H1 (cell line): ENCODE results near the gene FADS2. TPM values are rescaled to one million over a fixed set of nuclear protein-coding genes. Genes with fewer than 3 reads are reported as not detected.

Experiments
- CTCF ChIA-PET: fragments of 300-600 bp; sonication (Branson Sonifier 250); formaldehyde crosslinking; loops from one replicate; lab custom pipeline; 2021; ENCODE audit not compliant: partially characterized antibody; lab: Charles Lee
- POLR2A ChIA-PET: fragments of 300-600 bp; sonication (Branson Sonifier 250); formaldehyde crosslinking; loops from one replicate; lab custom pipeline; 2021; ENCODE audit warnings: inconsistent platforms; ENCODE audit not compliant: partially characterized antibody; lab: Charles Lee
- DNase-seq, 2 experiments: peaks; one replicate each; pipeline versions ENCODE4 v3.0.0 to v3.0.0-alpha.2; 2010 to 2022; ENCODE audit warnings: low spot score in 2 of 2, low read depth in 1 of 2, mixed read lengths in 1 of 2
- FAIRE-seq: peaks from 2 replicates; lab custom pipeline; 2011; peaks lifted over from hg19 to GRCh38; lab: Jason Lieb, UNC
- H2AFZ ChIP-seq: 2 replicates; pipeline ENCODE4 v1.8.1; 2012; ENCODE audit warnings: low read length, inconsistent platforms
- H2AK5ac ChIP-seq: 2 replicates; pipeline ENCODE4 v1.6.1; 2013; ENCODE audit warnings: low read depth, low read length
- H2BK120ac ChIP-seq: replicated peaks from 2 replicates; pipeline ENCODE3; 2013; ENCODE audit warnings: low read depth, low read length, inconsistent platforms
- H2BK12ac ChIP-seq: 2 replicates; pipeline ENCODE4 v1.6.1; 2013; ENCODE audit warnings: low read depth, low read length
- H2BK15ac ChIP-seq: 2 replicates; pipeline ENCODE4 v1.6.1; 2013; ENCODE audit warnings: low read length
- H2BK20ac ChIP-seq: 2 replicates; pipeline ENCODE4 v1.6.1; 2013; ENCODE audit warnings: low read length
- H2BK5ac ChIP-seq: 2 replicates; pipeline ENCODE4 v1.6.1; 2013; ENCODE audit warnings: low read depth, low read length
- H3K14ac ChIP-seq: 2 replicates; pipeline ENCODE4 v1.6.1; 2013; ENCODE audit warnings: inconsistent platforms; ENCODE audit not compliant: insufficient read length
- H3K18ac ChIP-seq: 2 replicates; pipeline ENCODE4 v1.6.1; 2013; ENCODE audit warnings: low read length; ENCODE audit errors: extremely low read depth
- H3K23ac ChIP-seq: 2 replicates; pipeline ENCODE4 v1.6.1; 2013; ENCODE audit warnings: inconsistent platforms; ENCODE audit not compliant: insufficient read length
- H3K23me2 ChIP-seq: 2 replicates; pipeline ENCODE4 v1.6.1; 2013; ENCODE audit warnings: low read depth, low read length
- H3K27ac ChIP-seq: 2 replicates; pipeline ENCODE4 v1.6.1; 2011; ENCODE audit warnings: low read depth, low read length, inconsistent platforms
- H3K27me3 ChIP-seq, 4 experiments: replicated peaks in 1 of 4; 1 replicate in 1 of 4; 2 replicates in 3 of 4; pipeline versions ENCODE4 v1.6.1 to v1.8.1; 2011 to 2013; ENCODE audit warnings: low read length in 3 of 4, mild to moderate bottlenecking in 3 of 4, inconsistent platforms in 2 of 4, mixed read lengths in 2 of 4, moderate library complexity in 1 of 4; ENCODE audit not compliant: control insufficient read depth in 3 of 4, insufficient read depth in 3 of 4; ENCODE audit errors: extremely low read depth in 1 of 4
- H3K36me3 ChIP-seq, 4 experiments: 2 replicates each; pipeline versions ENCODE4 v1.6.1 to v1.8.1; 2011 to 2013; ENCODE audit warnings: mild to moderate bottlenecking in 4 of 4, low read length in 3 of 4, moderate library complexity in 2 of 4, control low read depth in 1 of 4, inconsistent platforms in 1 of 4; ENCODE audit not compliant: insufficient read depth in 4 of 4, control insufficient read depth in 2 of 4
- H3K4ac ChIP-seq: replicated peaks from 2 replicates; pipeline ENCODE3; 2013; ENCODE audit warnings: low read length, low read depth, mixed read lengths, inconsistent platforms; ENCODE audit not compliant: insufficient read length
- H3K4me1 ChIP-seq, 4 experiments: replicated peaks in 1 of 4; 1 replicate in 1 of 4; 2 replicates in 3 of 4; pipeline versions ENCODE4 v1.6.1 to v1.8.1; 2011 to 2013; ENCODE audit warnings: low read length in 3 of 4, inconsistent platforms in 2 of 4, mixed read lengths in 1 of 4; ENCODE audit not compliant: insufficient read depth in 4 of 4, control insufficient read depth in 3 of 4
- H3K4me2 ChIP-seq, 2 experiments: 2 replicates each; pipeline versions ENCODE4 v1.6.1 to v1.8.1; 2011 to 2013; ENCODE audit warnings: low read depth in 2 of 2, low read length in 2 of 2, control low read depth in 1 of 2, inconsistent platforms in 1 of 2, mild to moderate bottlenecking in 1 of 2; ENCODE audit not compliant: insufficient read depth in 1 of 2
- H3K4me3 ChIP-seq, 4 experiments: fragments of 200-600, 300-600 bp in 1 of 4; sonication (generic), shearing (Covaris generic), sonication (Bioruptor Twin) in 1 of 4; 2 replicates each; pipeline versions ENCODE4 v1.5.1 to v1.8.1; 2011 to 2016; ENCODE audit warnings: low read length in 4 of 4, low read depth in 3 of 4, control low read depth in 2 of 4, inconsistent platforms in 2 of 4, mild to moderate bottlenecking in 2 of 4, mixed read lengths in 1 of 4, moderate library complexity in 1 of 4; ENCODE audit not compliant: insufficient read depth in 2 of 4; ENCODE audit errors: extremely low read depth in 1 of 4
- H3K56ac ChIP-seq: replicated peaks from 2 replicates; pipeline ENCODE3; 2013; ENCODE audit warnings: low read depth, mild to moderate bottlenecking, mixed read lengths, low read length, inconsistent platforms; ENCODE audit not compliant: insufficient read length
- H3K79me1 ChIP-seq: 2 replicates; pipeline ENCODE4 v1.6.1; 2013; ENCODE audit warnings: low read depth, low read length, control low read depth
- H3K79me2 ChIP-seq, 2 experiments: 2 replicates each; pipeline versions ENCODE4 v1.6.1 to v1.8.1; 2012 to 2013; ENCODE audit warnings: low read length in 2 of 2, mild to moderate bottlenecking in 2 of 2, inconsistent platforms in 1 of 2; ENCODE audit not compliant: insufficient read depth in 2 of 2, control insufficient read depth in 1 of 2
- H3K9ac ChIP-seq, 4 experiments: replicated peaks in 1 of 4; 1 replicate in 1 of 4; 2 replicates in 3 of 4; pipeline versions ENCODE4 v1.6.1 to v1.8.1; 2011 to 2013; ENCODE audit warnings: low read depth in 3 of 4, low read length in 3 of 4, control low read depth in 2 of 4, mild to moderate bottlenecking in 2 of 4, moderate library complexity in 2 of 4, inconsistent platforms in 1 of 4; ENCODE audit errors: extremely low read depth in 1 of 4
- H3K9me3 ChIP-seq, 2 experiments: 2 replicates each; pipeline versions ENCODE4 v1.6.1 to v1.8.1; 2012 to 2013; ENCODE audit warnings: mild to moderate bottlenecking in 2 of 2, moderate library complexity in 2 of 2, control low read depth in 1 of 2, inconsistent platforms in 1 of 2, low read depth in 1 of 2, low read length in 1 of 2, mixed read lengths in 1 of 2; ENCODE audit not compliant: insufficient read depth in 2 of 2
- H4K20me1 ChIP-seq, 2 experiments: replicated peaks in 1 of 2; 2 replicates each; pipeline versions ENCODE3 to v1.8.1; 2011 to 2013; ENCODE audit warnings: inconsistent platforms in 2 of 2, low read length in 2 of 2, mild to moderate bottlenecking in 1 of 2; ENCODE audit not compliant: insufficient read depth in 2 of 2, control insufficient read depth in 1 of 2
- H4K5ac ChIP-seq: 2 replicates; pipeline ENCODE4 v1.6.1; 2013; ENCODE audit warnings: low read length, low read depth, mixed read lengths, inconsistent platforms; ENCODE audit not compliant: insufficient read length
- H4K8ac ChIP-seq: 2 replicates; pipeline ENCODE4 v1.8.0; 2013; ENCODE audit warnings: mild to moderate bottlenecking, moderate library complexity, low read length, inconsistent platforms; ENCODE audit not compliant: insufficient read depth; ENCODE audit errors: extremely low read depth
- H4K91ac ChIP-seq: replicated peaks from 2 replicates; pipeline ENCODE3; 2013; ENCODE audit warnings: low read length, mixed read lengths, inconsistent platforms; ENCODE audit not compliant: insufficient read length
- CREB1 ChIP-seq: IDR thresholded peaks from 2 replicates; pipeline ENCODE4 v1.6.1; 2012; ENCODE audit warnings: inconsistent platforms
- FOSL1 ChIP-seq: IDR thresholded peaks from 2 replicates; pipeline ENCODE4 v1.6.1; 2011; ENCODE audit warnings: mild to moderate bottlenecking, low read depth, low read length, moderate library complexity; ENCODE audit not compliant: insufficient read depth
- HDAC6 ChIP-seq: IDR thresholded peaks from one replicate; pipeline ENCODE4 v1.7.1; 2012; ENCODE audit warnings: low read depth, mild to moderate bottlenecking, inconsistent platforms, low read length, moderate library complexity
- JUN ChIP-seq: IDR thresholded peaks from 2 replicates; pipeline ENCODE4 v1.6.1; 2011; ENCODE audit warnings: low read depth, mild to moderate bottlenecking, improper control_type of control experiment, low read length
- JUND ChIP-seq: IDR thresholded peaks from 2 replicates; pipeline ENCODE4 v1.6.1; 2011; ENCODE audit warnings: mild to moderate bottlenecking, improper control_type of control experiment, low read length
- KDM4A ChIP-seq: IDR thresholded peaks from one replicate; pipeline ENCODE4 v1.7.1; 2012; ENCODE audit warnings: low read depth, mild to moderate bottlenecking, moderate library complexity, low read length, inconsistent platforms; ENCODE audit not compliant: severe bottlenecking
- KDM5A ChIP-seq: fragments of 200-600 bp; IDR thresholded peaks from 2 replicates; pipeline ENCODE4 v1.7.1; 2012; ENCODE audit warnings: mild to moderate bottlenecking, low read length, inconsistent platforms, mixed read lengths
- MAFK ChIP-seq: IDR thresholded peaks from 2 replicates; pipeline ENCODE4 v1.6.1; 2012; ENCODE audit warnings: low read depth, mild to moderate bottlenecking, improper control_type of control experiment, low read length
- POLR2AphosphoS5 ChIP-seq: IDR thresholded peaks from 2 replicates; pipeline ENCODE4 v1.6.1; 2011; ENCODE audit warnings: low read depth, low read length
- RXRA ChIP-seq: IDR thresholded peaks from 2 replicates; pipeline ENCODE4 v1.6.1; 2011; ENCODE audit warnings: low read depth, mild to moderate bottlenecking, low read length, moderate library complexity; ENCODE audit not compliant: insufficient read depth
- SIRT6 ChIP-seq: IDR thresholded peaks from one replicate; pipeline ENCODE4 v1.7.1; 2012; ENCODE audit warnings: low read length, inconsistent platforms
- SP1 ChIP-seq: IDR thresholded peaks from 2 replicates; pipeline ENCODE4 v1.6.1; 2011; ENCODE audit warnings: low read depth, low read length
- SP4 ChIP-seq: IDR thresholded peaks from 2 replicates; pipeline ENCODE4 v1.6.1; 2012; ENCODE audit warnings: low read length, inconsistent platforms
- SUZ12 ChIP-seq: fragments of 200-600 bp; sonication (generic); IDR thresholded peaks from 2 replicates; pipeline ENCODE4 v1.6.1; 2012; ENCODE audit warnings: mild to moderate bottlenecking, inconsistent platforms, low read length, moderate library complexity, mixed read lengths
- TEAD4 ChIP-seq: IDR thresholded peaks from 2 replicates; pipeline ENCODE4 v1.6.1; 2012; ENCODE audit warnings: low read depth, low read length, inconsistent platforms, mixed read lengths
- WGBS, 2 experiments: shearing (Covaris generic) in 1 of 2; methylation state at CpG; one replicate each; pipeline versions ENCODE4 v1.1.6 to v1.1.7; 2013 to 2015; ENCODE audit warnings: low lambda C conversion rate in 2 of 2, mixed read lengths in 2 of 2, inconsistent platforms in 1 of 2, low coverage in 1 of 2, missing lambda C conversion rate in 1 of 2; ENCODE audit not compliant: insufficient replicate concordance in 2 of 2, insufficient coverage in 1 of 2, insufficient read length in 1 of 2; ENCODE audit errors: extremely low coverage in 1 of 2, missing lambda C conversion rate in 1 of 2; 5-methylcytosine and 5-hydroxymethylcytosine counted together
- polyA plus RNA-seq, 7 experiments: library from polyadenylated mRNA; depleted of rRNA in 3 of 7; stranded (reverse) in 5 of 7; unstranded in 2 of 7; fragments of >200 nt in 5 of 7; fragments of 200-250 nt in 2 of 7; gene quantifications; 1 replicate in 5 of 7; 2 replicates in 1 of 7; 4 replicates in 1 of 7; pipeline versions ENCODE4 v1.2.1 to v1.2.3, GENCODE V29; 2011 to 2013; ENCODE audit warnings: missing spikeins in 2 of 7, mixed read lengths in 2 of 7
- total RNA-seq: library from RNA; stranded (reverse); fragmentation: NEBNext Ultra II Directional; extraction: Animal tissue kit (Norgen Biotek cat#: 25700); gene quantifications from 2 replicates; pipeline ENCODE4 v1.2.1, GENCODE V29; 2021

FADS2 gene
- total and polyA plus RNA-seq, 2 of the 8 experiments (the other 6 are each of a cell fraction or from before 2014, with no cell fraction given): 499 to 701 TPM

- H3K4ac ChIP-seq: no peak overlapping the region
- no peak overlapping the region for H2AFZ ChIP-seq
- no peaks in the 10 kb centered on the region for H3K79me2 ChIP-seq
- peaks cover 42 to 81% (median 68%) of the 10 kb centered on the region in 4 experiments for H3K36me3 ChIP-seq
- no peak overlapping the region for H3K4me3 ChIP-seq
- no peak overlapping the region for H3K14ac ChIP-seq
- ChIA-PET CTCF (interaction anchor here (0.6 to 2.5 kb wide), 3 partner anchors 10 to 22 kb away, joined by 3 to 5 read pairs (median 4); partner anchors contain the start of gene FADS2), POLR2A (interaction anchor here (0.6 kb wide), 1 partner anchor 20 kb away, joined by 3 read pairs; no protein-coding TSS in a partner anchor)
- H3K23me2 ChIP-seq: no peaks in the 10 kb centered on the region
- no peaks in the 10 kb centered on the region; a peak in 1 of 4 replicates for H3K9me3 ChIP-seq
- H3K4me1 ChIP-seq: no peaks in the 10 kb centered on the region
- H3K79me1 ChIP-seq: peaks cover 11% of the 10 kb centered on the region
- WGBS, 2 experiments: 88% methylated on average over 7 of the region's 7 CpGs; no CpG with 5 or more reads in 1 of the 2 experiments
- no peak overlapping the region for H2BK15ac ChIP-seq
- H3K56ac ChIP-seq: no peak overlapping the region
- no peak overlapping the region for H4K8ac ChIP-seq
- H4K5ac ChIP-seq: no peak overlapping the region
- H3K4me2 ChIP-seq: no peak overlapping the region
- H4K20me1 ChIP-seq: peaks cover 11 to 32% of the 10 kb centered on the region in 2 experiments
- H2AK5ac ChIP-seq: no peak overlapping the region
- DNase-seq: no peak
- no peak for FAIRE-seq
- no peak overlapping the region; a peak in 1 of 7 replicates for H3K9ac ChIP-seq
- H3K27ac ChIP-seq: no peak overlapping the region
- no peak overlapping the region for H2BK12ac ChIP-seq
- H3K18ac ChIP-seq: no peak overlapping the region
- no peak overlapping the region for H3K23ac ChIP-seq
- H2BK5ac ChIP-seq: no peak overlapping the region; the same call in 1 of the 2 replicates
- H2BK20ac ChIP-seq: no peak overlapping the region
- no peak overlapping the region for H4K91ac ChIP-seq
- no peak overlapping the region for H2BK120ac ChIP-seq
- no peaks in the 10 kb centered on the region for H3K27me3 ChIP-seq
- TF ChIP-seq KDM5A (no peak), FOSL1 (no peak), KDM4A (no peak), SIRT6 (no peak), MAFK (no peak), RXRA (no peak), HDAC6 (no peak), SUZ12 (no peak), SP1 (no peak), SP4 (no peak), JUN (no peak), CREB1 (no peak), TEAD4 (no peak), POLR2AphosphoS5 (no peak), JUND (no peak)
Measured at GRCh38 chr11:61850687-61851086, 22.6 kb downstream of the FADS2 start.
